ENCODE results near the gene ARMH1.
"Not testable (repeated sequence)": the region's sequence is repeated elsewhere in the genome, so short reads cannot be mapped to it uniquely, and the experiment has no call there.

ARMH1 gene

DNA sequence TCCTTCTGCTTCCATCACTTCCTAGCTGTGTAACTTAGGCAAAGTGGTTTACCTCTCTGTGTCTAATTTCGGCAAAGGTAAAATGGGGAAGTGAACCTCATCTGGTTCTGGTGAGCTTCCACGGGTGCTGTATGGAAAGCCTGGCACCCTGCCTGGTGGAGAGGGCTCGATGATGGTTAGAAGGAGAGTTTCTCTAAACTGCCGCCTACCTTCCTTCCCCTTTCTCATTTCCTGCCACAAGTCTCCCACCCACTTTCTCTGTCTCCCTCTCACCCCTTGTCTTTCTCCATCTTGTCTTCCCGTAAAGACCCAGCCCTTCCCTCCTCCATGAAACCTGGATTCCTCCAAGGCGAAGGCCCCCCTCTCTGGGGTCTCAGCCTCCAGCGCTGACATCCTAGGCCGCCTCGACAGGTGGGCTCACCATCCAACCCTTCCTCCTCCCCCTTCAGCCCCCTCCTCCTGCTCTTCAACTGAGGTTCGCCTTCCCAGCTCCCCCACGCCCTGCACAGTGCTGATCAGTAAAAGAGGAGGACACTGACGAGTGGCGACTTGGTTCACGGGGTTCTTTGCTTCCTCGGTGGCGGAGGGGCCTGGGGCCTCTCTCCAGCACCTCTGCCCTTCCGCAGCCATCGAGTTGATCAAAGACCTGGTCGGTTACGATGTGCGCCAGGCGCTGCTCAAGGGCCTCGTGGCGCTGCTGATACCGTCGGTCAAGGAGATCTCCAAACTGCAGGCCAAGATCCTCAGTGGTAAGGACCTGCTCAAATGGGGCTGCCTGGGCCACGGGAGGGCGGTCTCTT, 49.2 kb downstream of the ARMH1 start:
- no peak for ATAC-seq

DNA sequence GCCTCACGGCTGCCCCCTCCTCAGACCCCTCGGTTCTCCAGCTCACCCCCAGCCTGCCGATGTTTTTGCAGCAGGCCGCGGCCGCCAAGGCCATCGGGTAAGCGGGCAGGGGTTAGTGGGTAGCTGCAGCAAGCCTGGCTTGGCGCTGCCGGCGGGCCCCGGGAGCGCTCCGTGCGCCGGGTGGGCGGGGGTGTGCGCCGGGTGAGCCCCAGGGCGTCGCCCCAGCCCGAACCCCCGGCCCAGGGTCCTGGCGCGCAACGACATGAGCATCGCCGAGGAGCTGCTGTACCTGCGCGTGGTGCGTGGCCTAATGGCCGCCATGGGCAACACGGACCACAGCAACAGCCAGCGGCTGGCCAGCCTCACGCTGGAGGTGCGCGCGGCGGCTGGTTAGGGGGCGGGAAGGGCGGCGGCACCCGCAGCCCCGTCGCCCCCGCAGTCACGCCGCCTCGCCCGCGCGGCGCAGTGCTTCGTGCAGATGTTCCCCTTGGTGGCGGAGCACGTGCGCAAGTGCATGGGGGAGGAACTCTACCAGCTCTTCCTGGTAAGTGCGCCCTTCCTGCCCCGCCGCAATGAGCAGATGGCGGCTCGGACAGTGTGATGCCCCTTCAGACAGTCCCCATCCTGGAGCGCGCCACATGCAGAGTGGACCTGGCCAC, 49.9 kb downstream of the ARMH1 start:
- ATAC-seq = no peak

DNA sequence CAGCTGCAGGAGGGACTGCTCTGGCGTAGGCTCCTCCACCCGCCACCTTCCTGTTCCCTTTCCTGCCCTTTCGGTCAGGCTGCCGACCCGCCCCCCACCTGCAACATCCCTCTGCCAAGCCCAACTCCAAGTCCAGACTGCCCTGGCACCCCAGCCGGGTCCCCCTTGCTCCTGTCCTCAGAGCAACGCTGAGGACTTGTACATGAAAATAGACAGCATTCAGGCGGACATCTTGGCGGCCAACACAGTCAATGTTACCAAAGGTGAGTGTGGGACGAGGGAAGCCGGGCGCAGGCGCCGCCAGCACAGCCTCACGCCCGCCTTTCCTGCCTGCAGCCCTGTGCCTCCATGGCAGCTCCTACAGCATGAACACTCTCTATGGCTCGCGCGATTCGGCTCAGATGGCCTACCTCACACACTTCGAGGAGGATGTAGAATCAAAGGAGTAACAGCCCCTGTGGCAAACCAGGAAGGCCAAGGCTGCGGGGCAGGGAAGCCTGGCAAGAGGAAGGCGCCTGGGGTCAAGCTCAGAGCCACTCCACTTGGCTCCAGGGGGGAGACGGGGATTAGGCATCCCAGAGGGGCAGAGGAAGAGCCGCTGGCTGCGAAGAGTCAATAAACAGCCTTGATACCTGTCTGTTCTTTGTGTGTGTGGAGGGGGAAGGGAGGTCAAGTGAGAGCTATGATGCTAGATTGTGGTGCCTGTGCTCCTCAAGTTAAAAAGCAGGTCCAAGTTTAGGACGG, 50.6 kb downstream of the ARMH1 start:
- ATAC-seq = no peak

DNA sequence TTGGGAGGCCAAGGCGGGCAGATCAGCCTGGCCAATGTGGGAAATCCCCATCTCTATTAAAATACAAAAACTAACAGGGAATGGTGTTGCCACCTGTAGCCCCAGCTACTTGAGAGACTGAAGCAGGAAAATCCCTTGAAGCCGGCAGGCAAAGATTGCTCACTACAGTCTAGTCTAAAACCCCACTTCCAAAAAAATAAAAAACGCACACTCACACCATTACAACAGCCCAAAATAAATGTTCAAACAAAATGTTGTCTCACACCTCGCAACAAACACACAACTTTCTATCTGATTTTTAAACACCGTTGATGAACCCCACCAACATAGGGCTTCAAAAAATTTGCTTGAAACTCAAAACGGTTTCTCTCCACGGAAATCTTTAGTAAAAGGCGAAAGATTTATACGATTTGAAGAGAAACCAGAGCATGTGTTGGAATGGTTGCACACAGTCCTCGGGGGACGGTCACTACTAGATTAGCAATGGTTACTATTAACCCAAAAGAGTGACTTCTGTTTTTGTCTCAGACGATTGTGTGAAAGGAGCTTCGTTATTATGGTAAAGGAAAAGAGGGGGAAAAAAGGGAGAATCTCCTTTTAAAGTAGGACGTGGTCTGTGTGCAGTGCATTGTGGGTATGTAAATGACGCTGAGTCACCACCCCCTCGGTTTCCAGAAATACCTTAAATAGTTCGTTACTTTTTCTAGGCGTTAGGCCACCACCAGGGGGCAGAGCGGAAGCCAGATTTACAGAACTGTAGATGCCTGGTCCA, 56.4 kb downstream of the ARMH1 start, which contains the start of gene RNU5D-1:
Gene RNU5D-1 (minus strand): TSS at position 430 of the 772 bp plus-strand sequence.
- peak; percentile 81 to 86 for ATAC-seq

DNA sequence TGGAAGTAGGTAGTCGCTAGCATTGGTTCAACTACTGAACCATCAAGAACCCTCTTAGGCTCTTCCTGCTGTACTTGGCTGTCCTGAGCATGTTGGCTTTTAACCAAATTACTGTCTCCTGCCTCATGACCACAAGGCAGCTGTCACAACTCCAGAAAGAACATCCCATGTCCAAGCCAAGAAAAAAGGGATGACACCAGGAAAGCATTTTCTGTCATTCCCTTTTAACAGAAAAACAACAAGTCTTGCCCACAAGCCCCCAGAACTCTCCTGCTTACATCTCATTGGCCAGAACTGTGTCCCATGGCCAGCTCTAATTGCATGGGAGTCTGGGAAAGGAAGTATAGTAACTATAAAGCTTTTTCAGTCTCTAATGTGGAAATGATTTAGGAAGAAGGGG, 58.9 kb downstream of the ARMH1 start:
- ATAC-seq = no peak

DNA sequence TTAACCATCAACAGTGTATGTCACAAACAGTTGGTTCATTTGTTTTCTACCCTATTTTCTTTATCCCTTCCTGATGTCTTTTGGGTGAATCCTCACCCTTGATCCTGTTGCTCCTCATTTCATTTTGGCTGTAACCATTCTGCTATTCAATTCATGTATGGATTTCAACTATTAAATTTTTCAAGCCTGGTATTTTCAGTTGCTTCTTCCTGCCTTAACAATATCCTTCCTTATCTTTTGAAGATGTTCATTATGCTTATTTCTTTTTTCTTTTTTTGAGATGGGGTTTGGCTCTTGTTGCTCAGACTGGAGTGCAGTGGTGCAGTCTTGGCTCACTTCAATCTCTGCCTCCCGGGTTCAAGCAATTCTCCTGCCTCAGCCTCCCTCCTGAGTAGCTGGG, 59.3 kb downstream of the ARMH1 start:
- ATAC-seq = no peak

DNA sequence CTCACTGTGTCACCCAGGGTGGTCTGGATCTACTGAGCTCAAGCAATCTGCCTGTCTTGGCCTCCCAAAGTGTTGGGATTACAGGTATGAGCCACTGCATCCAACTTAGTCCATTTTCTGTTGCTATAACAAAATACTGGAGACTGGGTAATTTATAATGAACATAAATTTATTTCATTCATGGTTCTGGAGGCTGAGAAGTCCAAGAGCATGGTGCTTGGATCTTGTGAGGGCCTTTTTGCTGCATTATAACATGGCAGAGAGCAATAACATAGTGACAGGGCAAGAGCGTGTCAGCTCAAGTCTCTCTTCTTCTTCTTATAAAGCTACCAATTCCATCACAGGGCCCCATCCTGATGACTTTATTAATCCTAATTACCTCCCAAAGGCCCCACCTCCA, 61.5 kb downstream of the ARMH1 start:
- no peak for ATAC-seq

DNA sequence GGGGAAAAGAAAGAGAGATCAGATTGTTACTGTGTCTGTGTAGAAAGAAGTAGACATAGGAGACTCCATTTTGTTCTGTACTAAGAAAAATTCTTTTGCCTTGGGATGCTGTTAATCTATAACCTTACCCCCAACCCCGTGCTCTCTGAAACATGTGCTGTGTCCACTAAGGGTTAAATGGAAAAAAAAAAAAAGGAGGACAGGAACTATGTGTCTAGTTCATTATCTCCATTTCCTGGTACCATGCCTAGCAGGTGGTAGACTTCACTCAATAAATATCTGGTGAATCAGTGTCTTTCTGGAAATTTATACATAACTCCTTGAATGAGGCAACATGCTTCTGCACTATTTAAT, 64.4 kb downstream of the ARMH1 start:
- peak in 1 of 2 donors; percentile 2 for ATAC-seq

DNA sequence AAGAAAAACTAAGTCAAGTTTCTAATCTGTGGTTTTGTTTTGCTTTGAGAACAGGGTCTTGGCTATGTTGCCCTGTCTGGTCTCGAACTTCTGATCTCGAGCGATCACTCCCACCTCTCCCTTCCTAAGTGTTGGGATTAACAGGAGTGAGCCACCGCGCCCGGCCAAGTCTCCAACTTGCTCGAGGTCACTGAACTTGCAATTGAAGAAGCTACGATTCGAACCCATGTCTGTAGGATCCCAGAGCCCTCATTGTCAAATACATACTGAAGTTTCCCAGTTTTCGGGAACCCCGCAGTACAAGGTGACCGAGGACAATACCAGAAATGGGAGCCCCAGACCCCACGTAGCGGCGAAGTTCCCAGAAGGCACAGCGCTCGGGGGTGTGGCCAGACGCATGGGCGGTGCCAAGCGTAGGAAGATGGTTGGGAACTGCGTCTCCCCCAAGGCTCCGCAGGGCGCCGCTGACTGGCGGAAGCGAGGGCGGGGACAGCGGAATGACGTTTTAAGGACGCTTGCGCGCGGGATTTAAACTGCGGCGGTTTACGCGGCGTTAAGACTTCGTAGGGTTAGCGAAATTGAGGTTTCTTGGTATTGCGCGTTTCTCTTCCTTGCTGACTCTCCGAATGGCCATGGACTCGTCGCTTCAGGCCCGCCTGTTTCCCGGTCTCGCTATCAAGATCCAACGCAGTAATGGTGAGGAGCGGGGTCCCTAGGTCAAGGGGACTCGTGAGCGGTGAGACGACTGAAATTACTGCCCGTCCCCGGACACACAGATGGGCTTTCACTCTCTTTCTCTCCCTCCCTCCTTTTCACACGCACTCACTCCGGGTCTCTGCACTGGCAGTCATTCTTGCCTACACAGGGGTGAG, 65.0 kb downstream of the ARMH1 start, which contains the start of gene KIF2C:
Gene KIF2C (plus strand): TSS at position 531 of the 872 bp plus-strand sequence. CDS start 96 bp downstream, at position 627.
- ATAC-seq = peak; percentile 99

DNA sequence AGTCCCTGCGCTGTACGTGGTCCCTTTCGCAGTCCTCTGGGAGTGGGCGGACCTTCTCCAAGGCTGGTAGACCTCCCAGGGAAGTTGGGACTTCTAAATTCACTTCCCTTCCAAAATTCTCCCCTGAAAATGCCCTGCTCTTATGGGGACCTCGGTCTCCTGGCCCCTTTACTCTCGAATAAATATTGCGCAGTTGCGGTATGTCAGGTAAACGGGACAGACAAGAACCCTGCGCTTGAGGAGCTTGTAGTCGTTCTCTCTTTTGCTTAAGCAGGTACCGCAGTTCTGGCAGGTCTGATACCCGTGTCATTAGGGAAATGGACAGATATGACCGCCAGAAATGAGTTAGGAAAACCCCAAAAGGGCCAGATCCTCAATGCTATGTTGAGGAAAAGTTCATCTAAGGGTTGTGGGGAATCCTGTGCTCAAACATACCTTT, 65.7 kb downstream of the ARMH1 start:
- ATAC-seq = peak in 1 of 2 donors; percentile 2

DNA sequence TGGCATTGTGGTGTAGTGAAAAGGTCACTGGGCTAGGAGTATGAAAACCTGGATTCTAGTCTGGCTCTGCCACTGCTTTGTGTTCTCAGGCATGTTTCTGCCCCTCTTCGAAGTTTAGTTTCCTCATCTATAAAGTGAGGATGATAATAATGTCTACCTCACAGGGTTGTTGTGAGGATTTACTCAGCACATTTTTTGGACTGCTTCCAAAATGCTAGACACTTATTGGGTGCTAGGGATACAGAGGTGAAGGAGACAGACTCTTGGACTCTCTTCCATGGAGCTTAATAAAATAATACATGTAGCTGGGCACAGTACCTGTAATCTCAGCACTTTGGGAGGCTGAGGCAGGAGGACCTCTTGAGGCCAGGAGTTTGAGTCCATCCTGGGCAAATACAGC, 68.7 kb downstream of the ARMH1 start:
- ATAC-seq = no peak

DNA sequence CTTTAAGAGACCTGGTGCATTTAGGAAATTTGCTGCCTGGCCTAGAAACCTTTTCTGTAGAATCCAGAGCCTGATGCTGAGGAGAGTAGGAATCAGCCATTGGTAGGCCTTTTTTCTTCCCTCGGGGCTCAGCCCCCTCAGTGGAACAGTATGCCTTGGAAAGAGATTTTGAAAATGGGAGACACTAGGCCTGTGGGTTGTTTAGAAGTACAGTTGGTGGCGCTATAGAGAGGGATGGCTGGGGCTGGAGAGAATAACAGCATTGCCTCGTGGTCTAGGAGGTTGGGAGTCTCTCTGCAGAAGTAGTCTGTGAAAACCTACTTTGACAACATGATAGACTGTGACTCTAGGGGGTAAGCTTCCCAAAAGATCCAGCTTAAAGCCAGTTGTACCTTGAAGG, 73.4 kb downstream of the ARMH1 start:
- ATAC-seq = no peak

DNA sequence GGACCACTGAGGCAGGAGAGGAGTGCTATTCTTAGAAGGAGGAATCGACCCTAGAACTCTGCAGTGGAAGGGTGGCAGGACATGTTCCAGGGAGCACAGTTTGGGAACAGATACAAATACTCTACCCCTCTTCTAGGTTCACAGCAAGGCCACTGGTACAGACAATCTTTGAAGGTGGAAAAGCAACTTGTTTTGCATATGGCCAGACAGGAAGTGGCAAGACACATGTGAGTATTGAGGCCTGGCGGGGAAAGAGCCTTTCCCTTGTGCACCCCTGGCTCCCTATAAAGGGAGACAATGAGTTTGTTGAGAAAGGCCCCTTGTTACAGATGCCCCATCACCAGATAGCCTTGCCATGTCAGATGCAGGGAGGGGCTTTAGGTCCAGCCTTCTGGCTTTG, 82.9 kb downstream of the ARMH1 start:
- no peak for ATAC-seq

DNA sequence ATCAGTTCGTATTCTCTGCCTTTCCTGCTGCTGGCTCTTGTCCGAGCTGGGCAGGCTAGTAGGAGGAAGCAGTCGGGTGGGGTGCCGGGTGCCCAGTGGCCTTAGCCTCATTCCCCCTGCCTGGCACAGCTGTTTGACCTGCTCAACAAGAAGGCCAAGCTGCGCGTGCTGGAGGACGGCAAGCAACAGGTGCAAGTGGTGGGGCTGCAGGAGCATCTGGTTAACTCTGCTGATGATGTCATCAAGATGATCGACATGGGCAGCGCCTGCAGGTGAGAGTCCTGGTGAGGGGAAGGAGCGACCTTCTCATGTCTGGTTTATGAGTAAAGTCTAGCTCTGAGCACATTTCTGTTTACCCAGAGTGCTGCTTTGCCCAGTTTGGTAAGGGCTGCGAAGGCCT, 84.6 kb downstream of the ARMH1 start:
- ATAC-seq = no peak

DNA sequence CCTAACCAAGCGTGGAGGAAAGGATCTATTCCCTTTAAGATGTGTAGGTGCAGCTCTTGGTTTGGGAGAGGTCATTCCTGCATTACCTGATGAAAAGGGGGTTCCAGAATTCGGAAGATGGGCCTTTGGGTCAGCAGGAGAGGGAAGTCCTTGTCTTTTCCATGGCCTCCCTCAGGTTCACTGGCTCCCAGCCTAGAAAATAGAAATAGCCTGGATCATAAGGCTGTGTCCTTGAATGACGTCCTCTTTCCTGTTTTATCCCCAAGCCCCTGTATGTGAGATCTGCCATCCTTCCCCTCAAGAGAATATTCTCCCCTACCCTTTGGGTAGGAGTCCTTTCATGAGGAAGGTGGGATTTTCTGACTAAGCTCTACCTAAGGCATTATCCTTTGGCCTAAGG, 86.4 kb downstream of the ARMH1 start:
- no peak for ATAC-seq

DNA sequence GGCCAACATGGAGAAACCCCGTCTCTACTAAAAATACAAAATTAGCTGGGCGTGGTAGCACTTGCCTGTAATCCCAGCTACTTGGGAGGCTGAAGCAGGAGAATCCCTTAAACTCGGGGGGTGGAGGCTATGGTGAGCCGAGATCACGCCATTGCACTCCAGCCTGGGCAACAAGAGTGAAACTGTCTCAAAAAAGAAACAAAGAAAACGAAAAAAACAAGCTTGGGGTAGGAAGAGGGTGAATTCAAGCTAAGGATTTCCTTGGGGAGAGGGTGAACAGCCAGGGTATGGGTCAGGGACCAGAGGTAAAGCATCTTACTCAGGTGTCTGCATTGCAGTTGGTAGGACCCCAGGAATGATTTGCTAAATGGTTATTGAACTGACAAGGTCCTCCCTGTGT, 91.9 kb downstream of the ARMH1 start:
- not testable (repeated sequence) for ATAC-seq

Data from activated CD4-positive, CD25-positive, alpha-beta regulatory T cell treated with anti-CD3 and anti-CD28 coated beads, Interleukin-2, amount 50 U/mL, for 24 hours (primary cell).